Hepatocyte (in vitro differentiated cells): Measurements from ENCODE around the gene SAPCD1. TPM values are rescaled to one million over a fixed set of nuclear protein-coding genes. Genes with fewer than 3 reads are reported as not detected.
A peak's percentile ranks its signal among the peaks of the same experiment; 100 is the strongest.

Experiments
- DNase-seq: peaks from one replicate; pipeline ENCODE4 v3.0.0-alpha.2; 2016; ENCODE audit warnings: low spot score
- H2AFZ ChIP-seq: fragments of 200-600 bp; sonication (generic); 2 replicates; pipeline ENCODE4 v1.6.0; 2016; ENCODE audit warnings: antibody characterized with exemption, mild to moderate bottlenecking
- H3K27ac ChIP-seq: fragments of 200-600 bp; sonication (generic); 2 replicates; pipeline ENCODE4 v1.5.1; 2016; ENCODE audit warnings: mild to moderate bottlenecking
- H3K27me3 ChIP-seq: fragments of 200-600 bp; sonication (generic); 2 replicates; pipeline ENCODE4 v1.6.1; 2016
- H3K36me3 ChIP-seq: fragments of 200-600 bp; sonication (generic); replicated peaks from 2 replicates; pipeline ENCODE4 v1.5.1; 2016; ENCODE audit warnings: low read depth; ENCODE audit not compliant: insufficient read depth
- H3K4me1 ChIP-seq: fragments of 200-600 bp; sonication (generic); 2 replicates; pipeline ENCODE4 v1.5.1; 2016; ENCODE audit warnings: mild to moderate bottlenecking, moderate library complexity; ENCODE audit not compliant: insufficient read depth
- H3K4me2 ChIP-seq: fragments of 200-600 bp; sonication (generic); 2 replicates; pipeline ENCODE4 v1.6.0; 2016
- H3K4me3 ChIP-seq: fragments of 200-600 bp; sonication (generic); 2 replicates; pipeline ENCODE4 v1.5.1; 2016; ENCODE audit warnings: mild to moderate bottlenecking
- H3K79me2 ChIP-seq: fragments of 200-600 bp; sonication (generic); 2 replicates; pipeline ENCODE4 v1.6.0; 2017; ENCODE audit warnings: mild to moderate bottlenecking
- H3K9me2 ChIP-seq: fragments of 200-600 bp; sonication (generic); replicated peaks from 2 replicates; pipeline ENCODE4 v1.6.0; 2017; ENCODE audit warnings: mild to moderate bottlenecking; ENCODE audit not compliant: insufficient read depth
- H3K9me3 ChIP-seq: fragments of 200-600 bp; sonication (generic); 2 replicates; pipeline ENCODE4 v1.5.1; 2016; ENCODE audit warnings: low read depth, mild to moderate bottlenecking
- H4K20me1 ChIP-seq: fragments of 200-600 bp; sonication (generic); 2 replicates; pipeline ENCODE4 v1.6.0; 2016; ENCODE audit warnings: mild to moderate bottlenecking; ENCODE audit not compliant: insufficient read depth, poor library complexity, severe bottlenecking
- CTCF ChIP-seq: fragments of 200-600 bp; sonication (generic); IDR thresholded peaks from 2 replicates; pipeline ENCODE4 v1.5.1; 2016; ENCODE audit warnings: antibody characterized with exemption, mild to moderate bottlenecking; ENCODE audit not compliant: poor library complexity
- EZH2 ChIP-seq: fragments of 200-600 bp; sonication (generic); IDR thresholded peaks from 2 replicates; pipeline ENCODE4 v1.6.1; 2016; ENCODE audit warnings: antibody characterized with exemption, mild to moderate bottlenecking, borderline replicate concordance
- EZH2phosphoT487 ChIP-seq: fragments of 200-600 bp; sonication (generic); IDR thresholded peaks from one replicate; pipeline ENCODE4 v1.6.1; 2018; ENCODE audit warnings: antibody characterized with exemption, mild to moderate bottlenecking, low read depth, moderate library complexity; ENCODE audit not compliant: unreplicated experiment, severe bottlenecking
- WGBS: methylation state at CpG from one replicate; pipeline ENCODE4 v1.1.6; 2016; ENCODE audit warnings: low lambda C conversion rate; ENCODE audit errors: missing lambda C conversion rate; 5-methylcytosine and 5-hydroxymethylcytosine counted together
- polyA plus RNA-seq: library from polyadenylated mRNA; unstranded; fragments of >200 nt; fragmentation: Nextera tagmentation; extraction: Ambion mirVana; gene quantifications from 2 replicates; pipeline ENCODE4 v1.2.1, GENCODE V29; 2016
- total RNA-seq: library from RNA; depleted of rRNA; stranded (reverse); fragments of >200 nt; gene quantifications from 2 replicates; pipeline ENCODE4 v1.2.3, GENCODE V29; 2014

The SAPCD1 gene
- total and polyA plus RNA-seq, 2 experiments from 2014 or later, result 1.4 to 2.0 TPM

GRCh38 chr6:31776989-31777666 is 14.7 kb downstream of the SAPCD1 start, which contains the start of gene VWA7:
Gene VWA7, minus strand, starts transcription at chr6:31777328. Its CDS starts 549 bp downstream, at chr6:31776779.
- Histone ChIP-seq H3K27ac (peak within 1 kb of the TSS; percentile 93), H2AFZ (no peak within 1 kb of the TSS), H4K20me1 (no peaks in the 10 kb centered on the region), H3K4me2 (peak within 1 kb of the TSS; percentile 62), H3K79me2 (no peaks in the 10 kb centered on the region), H3K36me3 (no peaks in the 10 kb centered on the region), H3K9me2 (no peaks in the 10 kb centered on the region), H3K9me3 (no peaks in the 10 kb centered on the region), H3K4me1 (peaks cover 27% of the 10 kb centered on the region), H3K4me3 (no peak within 1 kb of the TSS), H3K27me3 (no peaks in the 10 kb centered on the region)
- WGBS, result 18% methylated on average over 11 of the region's 15 CpGs
- DNase-seq, result peak; percentile 94
- TF ChIP-seq EZH2, result no peak

DNA sequence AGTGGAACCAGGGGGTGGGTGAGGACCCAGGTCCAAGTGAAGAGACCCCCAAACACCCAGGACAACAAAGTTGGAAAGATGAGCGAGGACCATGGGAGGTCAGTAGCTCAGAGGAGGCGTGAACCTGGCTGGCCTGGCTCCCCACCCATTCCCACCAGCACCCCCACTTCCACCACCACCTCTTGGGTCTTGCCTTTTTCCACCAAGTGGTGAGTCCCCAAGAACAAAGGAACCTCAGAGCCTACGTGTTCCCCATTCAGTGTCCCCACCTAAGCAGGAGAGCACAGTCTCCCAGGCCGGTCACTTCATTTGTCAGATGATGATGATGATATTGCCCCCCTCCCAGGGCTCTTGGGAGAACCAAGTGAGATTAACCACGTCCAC is 15.2 kb downstream of the SAPCD1 start:
- Histone ChIP-seq H3K4me2 (peak overlapping the region; percentile 62), H4K20me1 (no peaks in the 10 kb centered on the region), H3K4me3 (no peak overlapping the region), H3K27me3 (no peaks in the 10 kb centered on the region), H3K4me1 (peaks cover 27% of the 10 kb centered on the region), H3K36me3 (no peaks in the 10 kb centered on the region), H3K9me3 (no peaks in the 10 kb centered on the region), H3K79me2 (no peaks in the 10 kb centered on the region), H3K27ac (peak overlapping the region; percentile 93), H3K9me2 (no peaks in the 10 kb centered on the region), H2AFZ (no peak overlapping the region)
- TF ChIP-seq EZH2phosphoT487, result no peak
- no peak for TF ChIP-seq EZH2
- TF ChIP-seq CTCF, result no peak
- 93% methylated on average over 5 of the region's 5 CpGs for WGBS
- DNase-seq, result no peak

GRCh38 chr6:31778193-31778592 is 15.7 kb downstream of the SAPCD1 start:
- Histone ChIP-seq H3K36me3 (no peaks in the 10 kb centered on the region), H3K27ac (peak overlapping the region; percentile 93)

More at GRCh38 chr6:31778193-31778592, 15.7 kb downstream of the SAPCD1 start:
- H3K79me2 ChIP-seq, result no peaks in the 10 kb centered on the region
- WGBS, result 96% methylated on average over 5 of the region's 5 CpGs
- DNase-seq, result no peak
- H3K4me1 ChIP-seq, result peaks cover 27% of the 10 kb centered on the region
- no peak overlapping the region for H3K4me3 ChIP-seq
- H2AFZ ChIP-seq, result no peak overlapping the region
- no peak overlapping the region for H3K4me2 ChIP-seq
- no peaks in the 10 kb centered on the region for H4K20me1 ChIP-seq
- H3K9me2 ChIP-seq, result no peaks in the 10 kb centered on the region
- no peaks in the 10 kb centered on the region for H3K9me3 ChIP-seq
- H3K27me3 ChIP-seq, result no peaks in the 10 kb centered on the region
- TF ChIP-seq EZH2 (no peak), EZH2phosphoT487 (no peak), CTCF (no peak)
